ENCODE data around the gene ANKRD13B.

Gene ANKRD13B

GRCh38 chr17:29586676-29587469 is 6.1 kb upstream of the ANKRD13B start:
- in situ Hi-C loops (cut with MboI; ENCODE audit: low sequenced_read_pairs, unreplicated experiment): no loop called here
- no peak for DNase-seq (ENCODE audit: low spot score)
- no peak for TF ChIP-seq CTCF (IDR thresholded peaks at IDR 0.05; ENCODE audit: borderline replicate concordance, control extremely low read depth, extremely low read depth, insufficient read depth, missing control alignments)

GRCh38 chr17:29587591-29587990 is 5.3 kb upstream of the ANKRD13B start:
- no peak for DNase-seq (ENCODE audit: low spot score)
- in situ Hi-C loops (cut with MboI; ENCODE audit: low sequenced_read_pairs, unreplicated experiment): no loop called here
- no peak for TF ChIP-seq CTCF (IDR thresholded peaks at IDR 0.05; ENCODE audit: borderline replicate concordance, control extremely low read depth, extremely low read depth, insufficient read depth, missing control alignments)

- in situ Hi-C loops (cut with MboI; ENCODE audit: low sequenced_read_pairs, unreplicated experiment): no loop called here
- no peak for DNase-seq (ENCODE audit: low spot score)
- TF ChIP-seq CTCF (IDR thresholded peaks at IDR 0.05; ENCODE audit: borderline replicate concordance, control extremely low read depth, extremely low read depth, insufficient read depth, missing control alignments): no peak
These were observed 4.8 kb upstream of the ANKRD13B start for GRCh38 chr17:29588017-29588561.

- in situ Hi-C loops (cut with MboI; ENCODE audit: low sequenced_read_pairs, unreplicated experiment): no loop called here
- no peak for TF ChIP-seq CTCF (IDR thresholded peaks at IDR 0.05; ENCODE audit: borderline replicate concordance, control extremely low read depth, extremely low read depth, insufficient read depth, missing control alignments)
- no peak for DNase-seq (ENCODE audit: low spot score)
These were observed 4.1 kb upstream of the ANKRD13B start for GRCh38 chr17:29588562-29589411.

GRCh38 chr17:29589524-29590410 is 3.2 kb upstream of the ANKRD13B start, which contains the start of gene GIT1:
TSS of gene GIT1 (minus strand) at chr17:29589648. CDS start at chr17:29589378, 270 bp downstream.
- peak; percentile 97 for DNase-seq (ENCODE audit: low spot score)
- in situ Hi-C loops (cut with MboI; ENCODE audit: low sequenced_read_pairs, unreplicated experiment): no loop called here
- peak; percentile 3 for TF ChIP-seq CTCF (IDR thresholded peaks at IDR 0.05; ENCODE audit: borderline replicate concordance, control extremely low read depth, extremely low read depth, insufficient read depth, missing control alignments)

Data from GM13976 (cell line).